T-helper 17 cell (primary cell): ENCODE measurements around the gene TRIM36. TPM values are rescaled to one million over a fixed set of nuclear protein-coding genes. Genes with fewer than 3 reads are reported as not detected.
A peak's percentile ranks its signal among the peaks of the same experiment; 100 is the strongest.

Experiments used
- ATAC-seq: fragments of 150-1000 bp; cut with Tn5 transposase; 2 replicates; pipeline ENCODE4 v1.10.0; 2021; ENCODE audit warnings: mild to moderate bottlenecking, moderate library complexity
- DNase-seq, 3 donors: peaks; one replicate each; pipeline versions ENCODE4 v3.0.0 to v3.0.0-alpha.2; 2020 to 2021
- H3K9me3 ChIP-seq: one replicate; pipeline ENCODE4 v1.7.0; 2013; ENCODE audit warnings: low read length, mild to moderate bottlenecking; ENCODE audit not compliant: control insufficient read depth, poor library complexity, severe bottlenecking
- H3K27ac Mint-ChIP-seq: one replicate; pipeline ENCODE4 v1.8.0; 2022; ENCODE audit warnings: mild to moderate bottlenecking, moderate library complexity, mixed read lengths
- H3K27me3 Mint-ChIP-seq: one replicate; pipeline ENCODE4 v1.8.0; 2022; ENCODE audit warnings: mixed read lengths
- H3K36me3 Mint-ChIP-seq: one replicate; pipeline ENCODE4 v1.8.0; 2022; ENCODE audit warnings: low read depth, mixed read lengths
- H3K4me1 Mint-ChIP-seq: one replicate; pipeline ENCODE4 v1.8.0; 2022; ENCODE audit warnings: mild to moderate bottlenecking, mixed read lengths
- H3K4me3 Mint-ChIP-seq: one replicate; pipeline ENCODE4 v1.8.0; 2022; ENCODE audit warnings: mild to moderate bottlenecking, moderate library complexity, mixed read lengths
- total RNA-seq, 4 donors: library from RNA in 2 of 4; stranded (reverse) in 2 of 4; gene quantifications; one replicate each; pipeline ENCODE4 v1.2.3 and lab custom pipeline; 2022 to 2026

TRIM36 gene, protein sequence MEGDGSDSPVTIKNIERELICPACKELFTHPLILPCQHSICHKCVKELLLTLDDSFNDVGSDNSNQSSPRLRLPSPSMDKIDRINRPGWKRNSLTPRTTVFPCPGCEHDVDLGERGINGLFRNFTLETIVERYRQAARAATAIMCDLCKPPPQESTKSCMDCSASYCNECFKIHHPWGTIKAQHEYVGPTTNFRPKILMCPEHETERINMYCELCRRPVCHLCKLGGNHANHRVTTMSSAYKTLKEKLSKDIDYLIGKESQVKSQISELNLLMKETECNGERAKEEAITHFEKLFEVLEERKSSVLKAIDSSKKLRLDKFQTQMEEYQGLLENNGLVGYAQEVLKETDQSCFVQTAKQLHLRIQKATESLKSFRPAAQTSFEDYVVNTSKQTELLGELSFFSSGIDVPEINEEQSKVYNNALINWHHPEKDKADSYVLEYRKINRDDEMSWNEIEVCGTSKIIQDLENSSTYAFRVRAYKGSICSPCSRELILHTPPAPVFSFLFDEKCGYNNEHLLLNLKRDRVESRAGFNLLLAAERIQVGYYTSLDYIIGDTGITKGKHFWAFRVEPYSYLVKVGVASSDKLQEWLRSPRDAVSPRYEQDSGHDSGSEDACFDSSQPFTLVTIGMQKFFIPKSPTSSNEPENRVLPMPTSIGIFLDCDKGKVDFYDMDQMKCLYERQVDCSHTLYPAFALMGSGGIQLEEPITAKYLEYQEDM
- total RNA-seq (under 1 TPM in 1 of 2 donors, not detected in 1; 0.40 TPM), total RNA-seq (lab: John Stamatoyannopoulos, UW) (0.12 to 0.68 reads per million in 2 donors)

GRCh38 chr5:115169487-115170133, at the start of gene TRIM36:
TSS of gene TRIM36 (minus strand) at chr5:115169908. CDS start at chr5:115169634, 274 bp downstream.
- peaks cover 81% of the 10 kb centered on the region for H3K27me3 Mint-ChIP-seq
- peaks cover 3% of the 10 kb centered on the region for H3K9me3 ChIP-seq
- no peak within 1 kb of the TSS for H3K27ac Mint-ChIP-seq
- ATAC-seq (peak; percentile 98), DNase-seq (peak; percentile 84 to 85 (median 84))
- H3K36me3 Mint-ChIP-seq: peaks cover 5% of the 10 kb centered on the region
- H3K4me1 Mint-ChIP-seq: no peaks in the 10 kb centered on the region
- peak within 1 kb of the TSS; percentile 86 for H3K4me3 Mint-ChIP-seq

- H3K4me1 Mint-ChIP-seq: peaks cover 4% of the 10 kb centered on the region
- peaks cover 2% of the 10 kb centered on the region for H3K9me3 ChIP-seq
- H3K36me3 Mint-ChIP-seq: peaks cover 2% of the 10 kb centered on the region
- no peak overlapping the region for H3K4me3 Mint-ChIP-seq
- H3K27ac Mint-ChIP-seq: no peak overlapping the region
- no peaks in the 10 kb centered on the region for H3K27me3 Mint-ChIP-seq
- ATAC-seq: no peak
- no peak for DNase-seq
These were observed 44.8 kb upstream of the TRIM36 start for GRCh38 chr5:115214541-115214940.

GRCh38 chr5:115209279-115209678, 39.6 kb upstream of the TRIM36 start:
- Mint-ChIP-seq H3K4me3 (no peak overlapping the region), H3K36me3 (peaks cover 7% of the 10 kb centered on the region), H3K4me1 (peaks cover 9% of the 10 kb centered on the region), H3K27ac (peak overlapping the region; percentile 85), H3K27me3 (no peaks in the 10 kb centered on the region)
- H3K9me3 ChIP-seq: peaks cover 2% of the 10 kb centered on the region
- ATAC-seq (peak; percentile 94), DNase-seq (no peak)

DNA sequence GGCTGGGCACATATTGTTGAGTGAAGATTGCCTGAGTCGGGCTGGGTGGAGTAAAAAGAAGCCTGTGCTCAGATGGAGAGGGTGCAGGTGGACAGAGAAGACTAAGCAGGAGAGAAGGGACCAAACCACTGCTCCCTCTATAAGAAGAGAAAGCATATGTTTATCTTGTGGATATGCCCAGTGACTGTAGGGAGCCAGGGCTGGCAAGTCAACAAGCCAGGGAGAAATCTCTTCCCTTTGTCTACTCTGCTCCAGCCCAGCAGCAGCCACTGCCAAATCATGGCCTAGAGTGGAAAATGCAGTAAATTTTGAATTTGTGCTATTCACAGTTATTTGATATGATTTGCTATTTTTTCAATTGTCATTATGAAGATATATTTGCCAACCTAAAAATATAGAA, 33.2 kb upstream of the TRIM36 start:
- no peaks in the 10 kb centered on the region for H3K9me3 ChIP-seq
- ATAC-seq: no peak
- DNase-seq: no peak
- no peaks in the 10 kb centered on the region for H3K27me3 Mint-ChIP-seq
- H3K4me3 Mint-ChIP-seq: no peak overlapping the region
- H3K36me3 Mint-ChIP-seq: no peaks in the 10 kb centered on the region
- no peak overlapping the region for H3K27ac Mint-ChIP-seq
- H3K4me1 Mint-ChIP-seq: peaks cover 7% of the 10 kb centered on the region

DNA sequence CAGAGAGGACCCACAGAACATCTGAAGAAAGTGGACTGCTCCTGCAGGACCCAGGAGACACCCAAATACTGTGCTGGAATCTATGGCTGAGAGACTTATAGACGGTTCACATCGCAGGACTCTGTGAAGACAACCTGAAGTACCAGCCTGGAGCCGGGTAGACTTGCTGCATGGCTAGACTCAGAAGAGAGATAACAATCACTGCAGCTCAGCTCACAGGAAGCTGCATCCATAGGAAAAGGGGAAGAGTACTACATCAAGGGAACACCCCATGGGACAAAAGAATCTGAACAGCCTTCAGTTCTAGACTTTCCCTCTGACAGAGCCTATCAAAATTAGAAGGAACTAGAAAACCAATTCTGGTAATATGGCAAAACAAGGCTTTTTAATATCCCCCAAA, 26.5 kb upstream of the TRIM36 start:
- no peak for DNase-seq
- Mint-ChIP-seq H3K36me3 (peaks cover 3% of the 10 kb centered on the region), H3K4me3 (no peak overlapping the region), H3K4me1 (no peaks in the 10 kb centered on the region), H3K27ac (no peak overlapping the region), H3K27me3 (no peaks in the 10 kb centered on the region)
- no peak for ATAC-seq
- H3K9me3 ChIP-seq: no peaks in the 10 kb centered on the region

DNA sequence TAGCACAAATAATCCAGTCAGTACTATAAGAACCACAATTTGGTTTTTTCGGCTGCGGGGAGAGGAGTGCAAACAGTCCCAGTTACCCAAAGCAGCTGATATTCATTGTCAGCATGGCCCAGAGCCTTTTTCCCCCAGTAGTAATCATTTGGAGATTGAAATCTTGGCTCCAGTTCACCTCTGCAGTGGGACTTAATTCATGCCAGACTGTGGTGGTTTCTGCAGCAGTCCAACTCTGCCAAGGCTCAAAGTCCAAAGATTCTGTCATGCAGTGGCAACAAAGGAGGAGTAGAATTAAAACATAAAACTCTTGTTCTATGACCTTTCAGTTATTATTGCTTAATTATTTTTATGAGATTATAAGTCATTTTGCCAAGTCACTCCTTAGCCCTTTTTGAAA, 25.0 kb upstream of the TRIM36 start:
- H3K4me1 Mint-ChIP-seq: no peaks in the 10 kb centered on the region
- no peaks in the 10 kb centered on the region for H3K9me3 ChIP-seq
- peaks cover 9% of the 10 kb centered on the region for H3K27me3 Mint-ChIP-seq
- no peak overlapping the region for H3K27ac Mint-ChIP-seq
- no peak overlapping the region for H3K4me3 Mint-ChIP-seq
- DNase-seq (no peak), ATAC-seq (no peak)
- peaks cover 3% of the 10 kb centered on the region for H3K36me3 Mint-ChIP-seq

GRCh38 chr5:115193295-115193694, 23.6 kb upstream of the TRIM36 start:
- H3K4me1 Mint-ChIP-seq: no peaks in the 10 kb centered on the region
- H3K27me3 Mint-ChIP-seq: peaks cover 9% of the 10 kb centered on the region
- ATAC-seq: no peak

GRCh38 chr5:115192098-115192497, 22.4 kb upstream of the TRIM36 start:
- no peak overlapping the region for H3K4me3 Mint-ChIP-seq
- H3K27ac Mint-ChIP-seq: no peak overlapping the region
- H3K36me3 Mint-ChIP-seq: peaks cover 3% of the 10 kb centered on the region

More at GRCh38 chr5:115193295-115193694, 23.6 kb upstream of the TRIM36 start:
- Mint-ChIP-seq H3K36me3 (peaks cover 3% of the 10 kb centered on the region), H3K4me3 (no peak overlapping the region), H3K27ac (no peak overlapping the region)
- no peak for DNase-seq
- no peaks in the 10 kb centered on the region for H3K9me3 ChIP-seq

DNA sequence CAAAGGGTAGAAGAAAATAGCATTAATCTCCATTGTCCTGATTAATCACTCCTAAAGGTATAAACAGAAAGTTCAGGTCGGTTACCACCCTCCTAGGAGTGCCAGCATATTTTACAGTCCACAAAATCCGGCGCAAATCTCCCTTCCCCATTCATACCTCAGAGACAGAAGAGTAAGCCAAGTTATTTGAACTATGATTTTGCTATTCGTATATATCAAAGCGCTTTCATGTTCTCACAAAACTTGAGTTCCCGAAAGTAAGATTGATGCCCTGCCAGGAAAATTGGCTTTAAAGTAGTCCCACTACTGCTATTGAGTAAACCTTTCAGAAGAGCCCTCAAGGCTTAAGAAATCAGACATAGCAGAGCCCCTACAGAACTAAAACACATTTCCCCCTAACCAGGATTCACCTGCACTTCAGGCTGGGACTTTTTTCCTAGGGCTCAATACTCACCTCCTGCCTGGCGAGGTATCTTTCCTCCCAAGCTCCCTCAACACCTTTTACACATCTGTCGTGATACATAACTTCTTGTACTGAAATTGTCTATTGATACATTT, 21.8 kb upstream of the TRIM36 start:
- H3K27ac Mint-ChIP-seq: no peak overlapping the region
- peaks cover 19% of the 10 kb centered on the region for H3K27me3 Mint-ChIP-seq
- H3K4me3 Mint-ChIP-seq: no peak overlapping the region
- DNase-seq (no peak), ATAC-seq (no peak)
- no peaks in the 10 kb centered on the region for H3K9me3 ChIP-seq
- H3K4me1 Mint-ChIP-seq: no peaks in the 10 kb centered on the region
- H3K36me3 Mint-ChIP-seq: peaks cover 2% of the 10 kb centered on the region

More at GRCh38 chr5:115192098-115192497, 22.4 kb upstream of the TRIM36 start:
- no peak for ATAC-seq
- no peak for DNase-seq
- Mint-ChIP-seq H3K4me1 (no peaks in the 10 kb centered on the region), H3K27me3 (peaks cover 14% of the 10 kb centered on the region)
- no peaks in the 10 kb centered on the region for H3K9me3 ChIP-seq

DNA sequence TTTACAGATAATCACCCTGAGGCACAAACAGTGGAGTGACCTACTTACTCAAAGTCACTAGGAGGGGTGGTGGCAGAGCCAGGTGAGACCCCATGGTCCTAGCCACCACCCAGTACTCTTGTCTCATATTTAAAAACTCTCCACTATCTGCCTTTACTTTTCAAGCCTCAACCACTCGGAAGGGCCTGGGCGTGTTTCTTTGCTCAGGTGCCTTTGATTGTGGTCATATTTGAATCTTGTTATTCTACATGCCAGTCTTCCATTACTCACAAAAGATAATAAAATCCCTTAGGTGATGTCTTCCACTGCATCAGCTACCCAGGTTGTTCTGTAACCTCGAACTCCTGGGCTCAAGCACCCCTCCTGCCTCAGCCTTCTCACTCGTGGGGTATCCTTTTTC, 20.7 kb upstream of the TRIM36 start:
- no peaks in the 10 kb centered on the region for H3K9me3 ChIP-seq
- no peak overlapping the region for H3K4me3 Mint-ChIP-seq
- H3K36me3 Mint-ChIP-seq: no peaks in the 10 kb centered on the region
- DNase-seq: no peak
- no peaks in the 10 kb centered on the region for H3K4me1 Mint-ChIP-seq
- ATAC-seq: no peak
- H3K27ac Mint-ChIP-seq: no peak overlapping the region
- H3K27me3 Mint-ChIP-seq: peaks cover 19% of the 10 kb centered on the region

- no peaks in the 10 kb centered on the region for H3K9me3 ChIP-seq
- Mint-ChIP-seq H3K27ac (no peak overlapping the region), H3K4me1 (no peaks in the 10 kb centered on the region), H3K27me3 (peaks cover 19% of the 10 kb centered on the region), H3K4me3 (no peak overlapping the region), H3K36me3 (no peaks in the 10 kb centered on the region)
- ATAC-seq: no peak
- no peak for DNase-seq
These were observed 20.2 kb upstream of the TRIM36 start for GRCh38 chr5:115189866-115190265.

DNA sequence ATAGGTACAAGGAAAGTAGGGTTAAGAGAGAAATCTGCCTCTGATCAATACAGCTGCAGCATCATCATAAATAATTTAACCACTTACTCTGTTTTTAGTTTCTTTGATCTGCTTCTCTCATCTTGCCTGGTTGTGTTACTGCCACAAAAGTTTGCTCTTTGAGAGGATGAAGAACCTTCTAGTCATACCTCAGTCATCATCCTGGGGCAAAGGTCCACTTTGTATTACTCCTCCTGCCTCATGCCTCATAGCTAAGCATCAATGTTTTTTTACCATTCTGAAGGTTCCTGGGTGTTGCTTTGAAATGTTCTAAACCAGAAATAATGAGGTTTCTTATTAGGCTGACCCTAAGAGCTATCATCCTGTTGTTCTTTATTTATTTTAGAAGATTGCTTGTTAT, 17.1 kb upstream of the TRIM36 start:
- H3K4me3 Mint-ChIP-seq: no peak overlapping the region
- DNase-seq: no peak
- no peaks in the 10 kb centered on the region for H3K9me3 ChIP-seq
- no peaks in the 10 kb centered on the region for H3K36me3 Mint-ChIP-seq
- ATAC-seq: no peak
- H3K4me1 Mint-ChIP-seq: no peaks in the 10 kb centered on the region
- no peak overlapping the region for H3K27ac Mint-ChIP-seq
- H3K27me3 Mint-ChIP-seq: peaks cover 37% of the 10 kb centered on the region

DNA sequence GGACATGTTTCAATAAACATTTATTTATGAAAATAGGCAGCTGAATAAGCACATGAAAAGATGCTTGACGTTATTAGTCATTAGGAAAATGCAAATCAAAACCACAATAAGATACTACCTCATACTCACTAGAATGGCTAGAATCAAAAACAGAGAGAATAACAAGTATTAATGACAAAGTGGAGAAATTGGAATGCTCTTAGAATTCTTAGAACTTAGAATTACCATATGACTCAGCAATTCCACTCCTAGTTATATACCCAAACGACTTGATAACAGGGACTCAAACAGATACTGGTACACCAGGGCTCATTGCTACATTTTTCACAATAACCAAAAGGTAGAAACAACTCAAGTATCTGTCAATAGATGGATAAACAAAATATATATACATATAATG, 15.1 kb upstream of the TRIM36 start:
- H3K27me3 Mint-ChIP-seq: peaks cover 48% of the 10 kb centered on the region
- no peak overlapping the region for H3K4me3 Mint-ChIP-seq
- ATAC-seq (no peak), DNase-seq (no peak)
- no peaks in the 10 kb centered on the region for H3K9me3 ChIP-seq
- no peak overlapping the region for H3K27ac Mint-ChIP-seq
- peaks cover 3% of the 10 kb centered on the region for H3K36me3 Mint-ChIP-seq
- peaks cover 3% of the 10 kb centered on the region for H3K4me1 Mint-ChIP-seq
